ENCODE results near the gene FRK.
"Not testable (repeated sequence)": the region's sequence is repeated elsewhere in the genome, so short reads cannot be mapped to it uniquely, and the experiment has no call there.

FRK gene

GRCh38 chr6:115954740-115955139 lies 106.0 kb downstream of the FRK start:
- no peak for DNase-seq (ENCODE audit: low read depth)
- no peak overlapping the region for H3K4me3 ChIP-seq (replicated peaks; ENCODE audit: low read depth, low read length)
- TF ChIP-seq CTCF (IDR thresholded peaks at IDR 0.05; ENCODE audit: low read length, missing control alignments), result no peak

DNA sequence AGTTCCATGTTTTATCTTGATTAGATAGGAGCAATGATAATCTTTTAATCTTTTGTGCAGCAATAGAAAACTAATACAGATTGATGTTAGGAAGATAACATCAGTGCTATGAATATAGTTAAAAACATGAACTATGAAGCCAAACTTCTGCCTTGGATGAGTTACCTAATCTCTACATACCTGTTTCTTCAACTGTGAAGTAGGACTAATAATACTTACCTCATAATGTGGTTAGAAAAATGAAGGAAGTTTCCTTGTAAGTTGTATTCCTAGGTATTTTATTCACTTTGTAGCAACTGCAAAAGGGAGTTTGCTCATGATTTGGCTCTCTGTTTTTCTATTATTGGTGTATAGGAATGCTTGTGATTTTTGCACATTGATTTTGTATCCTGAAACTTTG lies 111.9 kb downstream of the FRK start:
- no peak overlapping the region for H3K4me3 ChIP-seq (replicated peaks; ENCODE audit: low read depth, low read length)
- TF ChIP-seq CTCF (IDR thresholded peaks at IDR 0.05; ENCODE audit: low read length, missing control alignments), result no peak
- no peak for DNase-seq (ENCODE audit: low read depth)

GRCh38 chr6:115947966-115948541 lies 112.6 kb downstream of the FRK start:
- no peak overlapping the region for H3K4me3 ChIP-seq (replicated peaks; ENCODE audit: low read depth, low read length)
- no peak for TF ChIP-seq CTCF (IDR thresholded peaks at IDR 0.05; ENCODE audit: low read length, missing control alignments)
- DNase-seq (ENCODE audit: low read depth), result no peak

DNA sequence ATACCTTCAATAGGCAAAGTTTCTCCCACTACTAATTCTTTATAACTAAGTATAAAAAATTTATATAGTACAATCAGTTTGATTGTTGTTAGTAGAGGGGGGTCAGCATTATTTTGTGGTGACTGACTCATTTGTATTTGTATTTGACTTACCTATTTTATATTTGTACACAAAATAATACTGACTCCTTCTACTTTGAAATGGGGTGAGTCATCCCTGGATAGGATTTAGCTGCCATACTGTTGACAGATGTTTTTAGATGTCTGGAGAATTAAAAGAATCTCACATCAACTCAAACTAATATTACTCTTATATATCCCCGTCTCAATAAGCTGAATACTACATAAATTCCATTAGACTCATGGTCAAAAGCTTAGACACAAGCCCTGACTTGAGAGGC lies 114.9 kb downstream of the FRK start:
- TF ChIP-seq CTCF (IDR thresholded peaks at IDR 0.05; ENCODE audit: low read length, missing control alignments), result no peak

DNA sequence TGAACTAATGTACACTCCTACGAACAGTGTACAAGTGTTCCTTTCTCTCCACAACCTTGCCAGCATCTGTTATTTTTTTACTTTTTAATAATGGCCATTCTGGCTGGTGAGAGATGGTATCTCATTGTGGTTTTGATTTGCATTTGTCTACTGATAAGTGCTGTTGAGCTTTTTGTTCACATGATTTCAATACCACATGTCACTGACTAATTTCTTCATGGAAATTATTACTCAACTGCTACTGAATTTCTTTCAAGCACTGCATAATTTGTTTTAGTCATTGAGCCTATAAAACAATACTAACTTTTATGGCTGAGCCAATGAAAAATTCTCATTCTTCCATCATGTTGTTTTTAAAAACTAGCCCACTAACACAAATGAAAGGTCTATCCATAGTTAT lies 115.4 kb downstream of the FRK start:
- TF ChIP-seq CTCF (IDR thresholded peaks at IDR 0.05; ENCODE audit: low read length, missing control alignments), result no peak
- no peak overlapping the region for H3K4me3 ChIP-seq (replicated peaks; ENCODE audit: low read depth, low read length)
- DNase-seq (ENCODE audit: low read depth), result peak; percentile 31

More for the DNA sequence above, 114.9 kb downstream of the FRK start:
- DNase-seq (ENCODE audit: low read depth), result no peak
- no peak overlapping the region for H3K4me3 ChIP-seq (replicated peaks; ENCODE audit: low read depth, low read length)

DNA sequence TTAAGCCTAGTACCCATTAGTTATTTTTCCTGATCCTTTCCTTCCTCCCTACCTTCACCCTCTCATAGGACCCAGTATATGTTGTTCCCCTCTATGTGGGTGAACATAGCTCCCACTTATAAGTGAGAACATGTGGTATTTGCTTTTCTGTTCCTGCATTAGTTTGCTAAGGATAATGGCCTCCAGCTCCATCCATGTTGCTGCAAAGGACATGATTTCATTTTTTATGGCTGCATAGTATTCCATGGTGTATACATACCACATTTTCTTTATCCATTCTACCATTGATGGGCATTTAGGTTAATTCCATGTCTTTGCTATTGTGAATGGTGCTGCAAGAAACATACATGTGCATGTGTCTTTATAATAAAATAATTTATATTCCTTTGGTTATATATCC lies 115.9 kb downstream of the FRK start:
- not testable (repeated sequence) for DNase-seq (ENCODE audit: low read depth); H3K4me3 ChIP-seq (replicated peaks; ENCODE audit: low read depth, low read length)

DNA sequence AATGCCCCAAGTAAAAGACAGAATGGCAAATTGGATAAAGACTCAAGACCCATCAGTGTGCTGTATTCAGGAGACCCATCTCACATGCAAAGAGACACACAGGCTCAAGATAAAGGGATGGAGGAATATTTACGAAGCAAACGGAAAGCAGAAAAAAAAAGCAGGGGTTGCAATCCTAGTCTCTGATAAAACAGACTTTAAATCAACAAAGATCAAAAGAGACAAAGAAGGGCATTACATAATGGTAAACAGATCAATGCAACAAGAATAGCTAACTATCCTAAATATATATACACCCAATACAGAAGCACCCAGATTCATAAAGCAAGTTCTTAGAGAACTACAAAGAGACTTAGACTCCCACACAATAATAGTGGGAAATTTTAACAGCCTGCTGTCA lies 123.2 kb downstream of the FRK start:
- not testable (repeated sequence) for DNase-seq (ENCODE audit: low read depth)

GRCh38 chr6:115935361-115935760 lies 125.3 kb downstream of the FRK start:
- no peak overlapping the region for H3K4me3 ChIP-seq (replicated peaks; ENCODE audit: low read depth, low read length)
- no peak for DNase-seq (ENCODE audit: low read depth)
- no peak for TF ChIP-seq CTCF (IDR thresholded peaks at IDR 0.05; ENCODE audit: low read length, missing control alignments)

More for the DNA sequence above, 123.2 kb downstream of the FRK start:
- H3K4me3 ChIP-seq (replicated peaks; ENCODE audit: low read depth, low read length), result not testable (repeated sequence)

Data from fibroblast of pulmonary artery (primary cell).